Mesodermal cell (in vitro differentiated cells): ENCODE data around the gene PHYHIPL. TPM values are rescaled to one million over a fixed set of nuclear protein-coding genes. Genes with fewer than 3 reads are reported as not detected.
A peak's percentile ranks its signal among the peaks of the same experiment; 100 is the strongest.

Source experiments
- H3K27ac ChIP-seq: 2 replicates; pipeline ENCODE4 v1.7.0; 2013; ENCODE audit warnings: mild to moderate bottlenecking, low read depth, low read length, moderate library complexity; ENCODE audit not compliant: severe bottlenecking
- H3K36me3 ChIP-seq: 2 replicates; pipeline ENCODE4 v1.7.1; 2013; ENCODE audit warnings: mild to moderate bottlenecking, low read length, moderate library complexity; ENCODE audit not compliant: control insufficient read depth, insufficient read depth
- H3K4me1 ChIP-seq: one replicate; pipeline ENCODE4 v1.7.1; 2013; ENCODE audit warnings: mild to moderate bottlenecking, low read length; ENCODE audit not compliant: insufficient read depth, control insufficient read depth, poor library complexity, severe bottlenecking
- H3K4me3 ChIP-seq: 2 replicates; pipeline ENCODE4 v1.7.0; 2013; ENCODE audit warnings: low read length, control low read depth, mild to moderate bottlenecking; ENCODE audit not compliant: insufficient read depth, poor library complexity, severe bottlenecking; ENCODE audit errors: extremely low read depth
- H3K9me3 ChIP-seq: 2 replicates; pipeline ENCODE4 v1.7.1; 2013; ENCODE audit warnings: mild to moderate bottlenecking, low read length, moderate library complexity; ENCODE audit not compliant: control insufficient read depth
- WGBS, 2 experiments: methylation state at CpG; one replicate each; pipeline ENCODE4 v1.1.5; 2013; ENCODE audit warnings: missing lambda C conversion rate in 2 of 2; ENCODE audit not compliant: insufficient coverage in 2 of 2; 5-methylcytosine and 5-hydroxymethylcytosine counted together
- polyA plus RNA-seq, 2 experiments: library from polyadenylated mRNA; stranded (reverse); fragments of 50-300 nt; gene quantifications; one replicate each; pipeline ENCODE4 v1.2.3, GENCODE V29; 2013

PHYHIPL gene
- polyA plus RNA-seq (2013, experiment 1 of 2): 3.4 TPM
- polyA plus RNA-seq (2013, experiment 2 of 2): 1.5 TPM

DNA sequence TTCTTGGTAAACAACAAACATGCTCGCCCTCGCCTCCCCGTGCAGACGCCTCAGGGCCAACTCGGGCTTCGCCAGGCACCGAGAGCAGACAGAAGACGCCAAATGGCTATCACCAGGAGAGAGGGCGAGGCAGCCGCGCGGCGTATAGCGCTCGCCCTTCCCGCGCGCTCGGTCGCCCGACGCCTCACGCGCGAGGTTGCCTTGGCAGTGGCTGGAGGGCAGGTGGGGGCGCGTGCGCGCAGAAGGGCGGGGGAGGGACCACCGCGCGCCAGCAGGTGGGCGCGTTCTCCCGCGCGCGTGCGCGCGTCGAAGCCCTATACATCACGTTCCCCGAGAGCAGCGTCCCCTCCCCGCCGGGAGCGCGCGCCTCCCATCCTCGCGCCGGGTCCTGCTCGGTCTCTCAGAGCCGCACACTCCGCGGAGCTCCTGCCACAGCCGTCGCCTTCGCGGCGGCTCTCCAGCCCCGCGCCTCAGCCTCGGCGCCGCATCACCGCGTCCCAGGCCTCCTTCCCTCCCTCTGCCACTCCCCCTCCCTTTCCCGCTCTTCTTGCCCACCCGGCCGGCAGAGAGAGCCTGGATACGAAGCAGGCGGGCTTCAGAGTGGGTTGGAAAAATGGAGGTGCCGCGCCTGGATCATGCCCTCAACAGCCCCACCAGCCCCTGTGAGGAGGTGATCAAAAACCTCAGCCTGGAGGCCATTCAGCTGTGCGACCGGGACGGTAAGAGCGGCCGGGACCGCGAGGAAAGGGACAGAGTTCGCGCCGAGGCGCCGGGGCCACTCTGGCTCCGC, at the start of gene PHYHIPL:
PHYHIPL (plus strand) TSS at position 403 of the 790 bp plus-strand sequence; CDS start at position 614, 211 bp downstream.
- 0 to 2% methylated on average over 39 to 45 of the region's 90 CpGs for WGBS, 2 experiments
- H3K9me3 ChIP-seq: no peaks in the 10 kb centered on the region
- H3K36me3 ChIP-seq: no peaks in the 10 kb centered on the region
- no peak within 1 kb of the TSS for H3K27ac ChIP-seq
- H3K4me3 ChIP-seq: peak within 1 kb of the TSS; percentile 33
- H3K4me1 ChIP-seq: no peaks in the 10 kb centered on the region

DNA sequence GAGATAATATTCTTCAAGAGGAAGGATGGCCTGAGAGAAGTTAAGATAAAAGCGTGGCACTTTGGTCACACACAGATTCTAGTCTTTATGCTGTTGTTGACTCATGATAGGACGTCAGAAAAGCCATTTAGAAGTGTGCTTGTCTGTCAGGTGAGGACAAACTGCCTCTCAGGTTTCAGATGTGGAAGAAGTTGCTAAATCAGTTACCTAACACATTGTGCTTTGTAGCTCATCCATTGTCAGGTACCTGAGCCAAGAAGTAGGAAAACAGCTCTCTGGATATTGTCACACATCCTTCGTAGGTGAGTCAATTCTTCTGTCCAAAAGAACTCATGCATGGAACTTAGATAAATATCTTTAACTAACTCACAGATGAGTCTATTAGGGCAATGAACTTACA, 49.5 kb upstream of the PHYHIPL start:
- Histone ChIP-seq H3K4me3 (no peak overlapping the region), H3K36me3 (no peaks in the 10 kb centered on the region), H3K27ac (no peak overlapping the region), H3K9me3 (no peaks in the 10 kb centered on the region), H3K4me1 (no peaks in the 10 kb centered on the region)
- WGBS, 2 experiments: 83 to 88% methylated on average over 2 of the region's 3 CpGs

DNA sequence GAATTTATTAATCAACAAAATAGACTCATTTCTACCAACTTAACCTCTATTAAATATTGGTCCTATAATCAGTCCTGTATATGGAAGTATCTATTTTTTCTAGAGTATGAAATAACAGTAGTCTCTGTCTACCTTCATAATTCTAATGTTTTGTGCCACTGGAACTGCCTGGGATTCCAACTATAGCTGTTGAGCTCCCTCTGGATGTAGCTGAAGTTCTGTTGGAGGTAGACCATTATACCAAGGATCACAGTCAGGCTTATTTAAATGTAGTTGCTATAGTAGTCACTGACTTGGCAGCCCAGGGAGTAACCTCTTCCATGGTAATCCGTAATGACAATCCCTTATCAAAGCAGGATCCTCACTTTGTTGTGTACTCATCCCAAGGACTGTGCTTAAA, 48.5 kb upstream of the PHYHIPL start:
- Histone ChIP-seq H3K27ac (no peak overlapping the region), H3K36me3 (no peaks in the 10 kb centered on the region), H3K9me3 (no peaks in the 10 kb centered on the region), H3K4me3 (no peak overlapping the region), H3K4me1 (no peaks in the 10 kb centered on the region)
- WGBS, 2 experiments: 83 to 100% methylated on average over 1 of the region's 1 CpG

DNA sequence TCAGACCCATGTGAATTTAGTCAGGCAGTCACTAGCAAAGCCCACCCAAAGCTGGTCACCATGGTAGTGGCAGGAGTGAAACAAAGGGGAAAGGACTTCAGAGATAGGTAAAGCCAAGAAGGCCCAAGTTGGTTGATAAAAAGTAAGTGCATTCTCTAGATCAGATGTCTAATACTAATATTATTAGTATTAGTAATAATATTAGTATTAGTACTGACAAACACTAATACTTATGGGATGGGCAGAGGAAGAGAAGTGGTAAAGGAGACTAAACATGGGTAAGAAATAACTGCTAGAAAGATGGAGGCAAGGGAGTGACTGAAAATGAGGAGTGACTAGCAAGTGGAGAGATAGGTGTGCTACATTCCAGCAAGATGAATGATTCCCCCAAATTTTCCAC, 46.6 kb upstream of the PHYHIPL start:
- Histone ChIP-seq H3K4me3 (no peak overlapping the region), H3K36me3 (no peaks in the 10 kb centered on the region), H3K4me1 (no peaks in the 10 kb centered on the region), H3K9me3 (no peaks in the 10 kb centered on the region), H3K27ac (no peak overlapping the region)

DNA sequence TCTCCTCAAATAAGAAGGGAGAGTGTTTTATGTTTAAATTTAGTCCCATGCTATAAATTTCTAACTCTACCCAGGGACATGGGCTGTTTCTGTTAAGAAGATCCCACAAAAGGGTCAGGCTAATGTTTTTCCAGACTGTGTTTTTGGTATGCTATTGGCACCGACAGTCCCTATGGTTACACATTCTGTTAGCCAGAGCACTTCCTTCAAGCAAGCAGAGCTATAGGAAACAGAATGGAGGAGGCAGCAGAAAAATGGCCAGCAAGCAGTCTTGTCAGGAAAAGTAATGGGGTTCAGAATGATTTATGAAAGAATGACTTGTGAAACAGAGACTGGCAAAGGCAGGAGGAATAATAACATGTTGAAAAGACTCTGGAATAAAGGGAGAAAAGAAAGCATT, 44.8 kb upstream of the PHYHIPL start:
- no peaks in the 10 kb centered on the region for H3K36me3 ChIP-seq
- no peak overlapping the region for H3K4me3 ChIP-seq
- no peaks in the 10 kb centered on the region for H3K4me1 ChIP-seq
- H3K27ac ChIP-seq: no peak overlapping the region
- 71 to 88% methylated on average over 1 of the region's 1 CpG for WGBS, 2 experiments
- H3K9me3 ChIP-seq: no peaks in the 10 kb centered on the region

DNA sequence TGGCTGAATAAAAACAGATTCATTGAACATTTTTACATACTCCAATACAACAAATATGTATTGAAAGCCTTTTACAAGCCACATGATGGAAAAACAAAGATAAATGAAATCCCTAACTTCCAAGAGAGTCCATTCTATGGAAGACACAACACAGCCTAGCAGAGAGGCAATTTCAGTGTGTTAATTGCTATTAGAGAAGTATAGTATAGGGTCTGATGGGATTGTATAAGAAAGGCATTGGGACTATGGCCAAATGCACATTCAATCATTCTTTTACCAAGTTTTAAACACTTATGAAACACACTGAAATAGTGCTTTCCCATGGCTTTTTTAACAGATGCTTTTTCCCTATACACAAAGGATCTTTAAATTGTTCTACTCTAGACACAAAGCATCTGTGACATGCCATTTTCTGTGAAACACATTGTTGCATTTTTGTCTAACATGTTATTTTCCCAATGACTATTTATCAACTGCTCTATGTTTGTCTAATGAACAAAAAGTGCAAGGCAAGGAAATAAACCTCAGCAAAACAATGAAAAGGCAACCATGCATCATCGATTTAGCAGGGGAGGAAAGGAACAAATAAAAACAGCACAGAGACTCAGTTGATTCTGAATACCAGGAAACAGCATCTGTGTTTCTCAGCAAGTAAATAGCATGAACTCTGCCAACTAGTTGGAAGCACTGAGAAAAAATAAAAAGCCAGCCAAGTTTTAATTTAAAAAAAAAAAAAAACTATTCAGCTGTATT, 42.4 kb upstream of the PHYHIPL start:
- Histone ChIP-seq H3K36me3 (no peaks in the 10 kb centered on the region), H3K4me3 (no peak overlapping the region), H3K4me1 (no peaks in the 10 kb centered on the region), H3K27ac (no peak overlapping the region), H3K9me3 (no peaks in the 10 kb centered on the region)
- 100% methylated on average over 1 of the region's 1 CpG for WGBS, 2 experiments

DNA sequence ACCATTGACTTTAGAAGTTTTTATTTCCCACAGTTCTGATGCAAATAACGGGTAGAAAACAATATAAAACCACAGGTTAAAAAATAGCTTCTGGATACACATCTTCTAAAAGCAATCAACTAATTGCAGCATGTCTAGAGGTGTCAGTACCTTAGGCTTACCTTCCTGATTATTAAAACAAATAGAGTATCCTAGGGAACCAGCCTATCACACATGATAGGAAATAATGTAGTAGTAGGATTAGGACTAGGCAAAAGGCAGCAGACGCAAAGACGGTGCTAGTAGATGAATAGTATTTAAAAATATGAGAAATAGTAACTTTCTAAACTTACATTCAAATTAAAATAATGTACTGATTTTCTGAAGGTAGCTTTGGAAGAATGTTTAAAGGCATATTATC, 41.7 kb upstream of the PHYHIPL start:
- no peaks in the 10 kb centered on the region for H3K9me3 ChIP-seq
- 88% methylated on average over 1 of the region's 3 CpGs; no CpG with 5 or more reads in 1 of the 2 experiments for WGBS, 2 experiments
- no peak overlapping the region for H3K27ac ChIP-seq
- H3K36me3 ChIP-seq: no peaks in the 10 kb centered on the region
- H3K4me3 ChIP-seq: no peak overlapping the region
- H3K4me1 ChIP-seq: no peaks in the 10 kb centered on the region

DNA sequence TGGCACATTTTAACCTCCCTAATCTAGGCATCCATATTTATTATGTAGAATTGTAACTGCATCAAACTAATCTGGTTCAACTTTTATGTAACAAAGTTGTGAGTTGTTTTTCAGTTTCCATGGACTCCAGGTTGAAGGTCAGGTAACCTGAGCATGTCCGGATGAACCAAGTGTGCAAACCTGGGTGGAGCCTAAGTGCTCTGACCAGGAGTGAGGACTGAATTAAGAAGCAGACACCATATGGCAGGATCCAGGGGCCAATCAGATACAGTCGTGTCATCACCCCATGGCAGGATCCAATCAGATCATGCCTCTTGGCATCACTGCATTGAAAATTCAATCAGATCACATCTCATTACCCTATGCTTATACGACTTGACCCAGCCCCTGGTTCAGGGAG, 41.2 kb upstream of the PHYHIPL start:
- no peaks in the 10 kb centered on the region for H3K9me3 ChIP-seq
- H3K4me1 ChIP-seq: no peaks in the 10 kb centered on the region
- no peaks in the 10 kb centered on the region for H3K36me3 ChIP-seq
- H3K27ac ChIP-seq: no peak overlapping the region
- WGBS, 2 experiments: 68 to 73% methylated on average over 2 to 3 of the region's 3 CpGs
- H3K4me3 ChIP-seq: no peak overlapping the region

DNA sequence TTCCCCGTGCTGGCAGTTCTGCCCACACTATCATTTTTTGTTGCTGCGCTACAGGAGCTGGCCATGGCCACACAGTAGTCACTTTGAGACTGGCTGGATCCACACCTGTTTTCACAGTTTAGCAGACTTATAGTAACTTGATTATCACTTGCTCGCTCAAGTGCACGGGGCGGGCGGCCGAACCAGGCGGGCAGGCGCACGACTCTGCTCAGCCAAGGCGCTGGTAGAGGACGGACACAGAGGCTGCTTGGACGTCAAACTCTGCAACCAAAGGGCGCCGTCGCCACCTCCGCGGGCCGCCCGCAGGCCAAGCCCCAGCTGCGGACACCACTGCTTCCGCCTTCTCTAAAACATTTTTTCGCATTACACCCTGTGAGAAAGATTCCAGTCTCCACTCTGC, 38.4 kb upstream of the PHYHIPL start:
- Histone ChIP-seq H3K9me3 (no peaks in the 10 kb centered on the region), H3K27ac (no peak overlapping the region), H3K4me3 (no peak overlapping the region), H3K4me1 (no peaks in the 10 kb centered on the region), H3K36me3 (no peaks in the 10 kb centered on the region)
- 91 to 96% methylated on average over 16 to 21 of the region's 23 CpGs for WGBS, 2 experiments

DNA sequence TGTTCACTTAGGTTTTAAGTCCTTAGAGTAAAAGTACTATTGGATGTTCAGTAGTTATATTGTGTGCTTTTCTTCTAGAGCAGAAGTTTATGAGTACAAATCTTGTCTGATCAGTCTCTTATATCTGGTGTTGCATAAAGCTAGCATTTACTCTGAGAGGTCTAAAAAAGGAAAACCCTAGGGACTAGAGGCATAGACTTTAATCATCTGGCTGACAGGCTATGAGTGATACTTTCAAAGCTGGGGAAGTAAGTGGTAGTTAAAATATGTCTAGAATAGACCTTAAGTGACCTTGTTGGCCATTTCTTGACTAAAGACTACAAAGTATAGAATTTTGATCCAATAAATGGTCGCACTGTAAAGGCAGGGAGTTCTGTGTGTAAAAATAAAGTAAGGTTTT, 32.9 kb upstream of the PHYHIPL start:
- H3K4me1 ChIP-seq: no peaks in the 10 kb centered on the region
- H3K4me3 ChIP-seq: no peak overlapping the region
- no peak overlapping the region for H3K27ac ChIP-seq
- H3K9me3 ChIP-seq: no peaks in the 10 kb centered on the region
- no peaks in the 10 kb centered on the region for H3K36me3 ChIP-seq
- WGBS, 2 experiments: no CpG with 5 or more reads among the region's 1 CpG

DNA sequence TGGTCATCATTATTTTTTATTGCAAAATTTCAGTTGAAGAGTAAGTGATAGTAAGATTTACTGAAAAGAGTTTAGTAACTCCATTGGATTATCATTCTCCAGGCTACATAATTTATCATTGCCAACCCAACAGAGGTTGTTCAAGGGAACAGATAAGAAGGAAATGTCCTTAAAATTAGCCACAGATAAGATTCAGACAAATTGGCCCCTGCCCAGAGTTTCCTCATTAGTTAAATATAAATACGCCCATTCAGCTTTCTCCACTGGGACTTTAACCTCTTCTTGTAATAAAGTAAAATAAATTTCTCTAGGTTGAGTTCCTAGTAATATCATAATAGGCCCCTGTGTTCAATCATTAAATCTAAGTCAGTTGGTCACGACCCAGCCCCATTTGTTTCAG, 27.7 kb upstream of the PHYHIPL start:
- H3K4me3 ChIP-seq: no peak overlapping the region
- no peaks in the 10 kb centered on the region for H3K4me1 ChIP-seq
- 67% methylated on average over 1 of the region's 2 CpGs; no CpG with 5 or more reads in 1 of the 2 experiments for WGBS, 2 experiments
- no peak overlapping the region for H3K27ac ChIP-seq
- no peaks in the 10 kb centered on the region for H3K9me3 ChIP-seq
- H3K36me3 ChIP-seq: no peaks in the 10 kb centered on the region
